Gastrocnemius medialis (tissue), 4 donors: ENCODE measurements around the gene TMEM126B.

Experiments
- CTCF ChIP-seq, 5 experiments: fragments of 450-650 bp in 3 of 5; fragments of 200-600 bp in 2 of 5; sonication (generic) in 2 of 5; IDR thresholded peaks in 4 of 5; conservative IDR thresholded peaks in 1 of 5; 1 replicate in 4 of 5; 2 replicates in 1 of 5; pipeline ENCODE4 v1.5.1; 2016 to 2019; ENCODE audit warnings: antibody characterized with exemption in 5 of 5, mild to moderate bottlenecking in 3 of 5, moderate library complexity in 3 of 5
- POLR2A ChIP-seq, 2 donors: fragments of 450-650 bp; IDR thresholded peaks; one replicate each; pipeline ENCODE4 v1.6.1; 2017; ENCODE audit warnings: antibody characterized with exemption in 2 of 2, mild to moderate bottlenecking in 2 of 2, moderate library complexity in 2 of 2

GRCh38 chr11:85627332-85627997 lies 928 bp upstream of the TMEM126B start, which contains the start of gene DLG2:
- TF ChIP-seq CTCF (IDR thresholded peaks at IDR 0.05 in 4 of 5, conservative IDR thresholded peaks at IDR 0.05 in 1 of 5) = no peak
- TF ChIP-seq POLR2A (IDR thresholded peaks at IDR 0.05) = peak in 1 of 2 donors; percentile 28
